GM21737 (cell line): ENCODE results near the gene ZNF48.

ENCODE experiments used
- ATAC-seq: cut with Tn5 transposase; IDR thresholded peaks from one replicate; pipeline ENCODE4 v1.9.1; 2021; ENCODE audit warnings: mild to moderate bottlenecking, moderate library complexity; ENCODE audit not compliant: unreplicated experiment

Gene ZNF48

DNA sequence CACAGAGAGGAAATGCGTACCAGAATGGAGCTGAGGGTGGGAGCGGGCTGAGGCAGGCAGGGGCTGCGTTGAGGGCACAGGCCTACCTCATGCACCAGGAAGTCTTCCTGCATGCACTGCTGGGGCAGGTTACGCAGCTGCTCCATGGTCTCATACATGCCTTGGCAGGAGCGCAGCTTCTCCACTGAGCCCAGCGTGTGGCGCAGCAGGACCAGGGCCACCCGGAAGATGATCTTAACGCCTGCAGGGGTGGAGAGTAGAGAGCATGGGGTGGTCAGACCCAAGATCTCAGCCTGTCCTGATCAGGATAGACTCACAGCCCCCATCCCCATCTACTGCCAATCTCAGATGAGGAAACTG is 36.7 kb upstream of the ZNF48 start:
- no peak for ATAC-seq

DNA sequence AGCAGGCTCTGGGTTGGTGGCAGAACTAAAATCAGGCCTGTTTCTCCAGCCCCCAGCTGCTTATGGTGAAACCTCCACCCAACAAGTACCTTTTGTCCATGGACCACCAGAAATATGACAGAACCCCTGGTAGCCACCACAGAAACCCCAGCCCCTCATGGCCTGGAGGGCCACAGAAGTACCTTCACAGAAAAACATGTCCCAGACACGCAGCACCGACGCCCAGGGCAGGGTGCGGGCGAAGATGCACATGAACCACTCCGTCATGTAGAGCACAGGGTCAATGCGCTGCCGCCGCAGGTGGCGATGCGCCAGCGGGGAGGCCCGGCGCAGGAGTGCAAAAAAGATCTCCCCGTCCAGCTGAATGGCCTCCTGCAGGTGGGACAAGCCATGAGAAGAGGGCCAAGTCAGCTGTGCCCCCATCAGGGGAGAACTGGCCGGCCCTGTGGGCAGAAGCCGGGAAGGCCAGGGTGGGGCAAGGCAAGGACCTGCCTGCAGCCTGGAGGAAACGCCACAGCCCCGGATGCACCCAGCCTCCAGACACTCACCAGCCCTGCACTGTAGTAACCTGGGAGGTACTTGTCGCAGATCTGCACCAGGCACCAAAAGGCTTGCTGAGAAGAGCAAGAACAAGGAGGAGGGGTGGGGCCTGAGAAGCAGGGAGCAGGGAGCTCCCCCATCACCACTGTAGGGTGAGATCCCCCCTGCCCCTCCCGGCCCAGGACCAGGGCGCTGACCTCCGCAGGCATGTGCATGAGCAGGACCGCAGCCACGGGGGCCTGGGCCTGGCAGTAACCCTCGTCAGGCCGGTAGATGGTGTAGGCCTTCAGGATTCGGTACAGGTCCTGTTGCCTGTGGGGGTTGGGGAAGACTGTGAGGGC is 36.0 kb upstream of the ZNF48 start:
- no peak for ATAC-seq

DNA sequence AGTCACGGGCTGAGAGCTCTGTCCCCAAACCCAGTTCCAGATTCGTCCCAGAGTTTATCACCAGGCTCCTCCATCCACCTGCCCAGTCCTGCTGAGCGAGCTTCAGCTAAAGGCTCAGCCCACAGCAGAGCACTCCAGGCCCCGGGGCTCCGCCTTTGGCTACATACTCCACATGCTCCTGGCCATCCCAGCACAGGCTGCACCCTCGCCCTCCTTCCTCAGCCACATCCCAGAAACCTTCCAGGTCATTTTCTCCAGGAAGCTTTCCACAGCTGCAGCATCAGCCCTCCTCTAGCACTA is 35.4 kb upstream of the ZNF48 start:
- no peak for ATAC-seq

DNA sequence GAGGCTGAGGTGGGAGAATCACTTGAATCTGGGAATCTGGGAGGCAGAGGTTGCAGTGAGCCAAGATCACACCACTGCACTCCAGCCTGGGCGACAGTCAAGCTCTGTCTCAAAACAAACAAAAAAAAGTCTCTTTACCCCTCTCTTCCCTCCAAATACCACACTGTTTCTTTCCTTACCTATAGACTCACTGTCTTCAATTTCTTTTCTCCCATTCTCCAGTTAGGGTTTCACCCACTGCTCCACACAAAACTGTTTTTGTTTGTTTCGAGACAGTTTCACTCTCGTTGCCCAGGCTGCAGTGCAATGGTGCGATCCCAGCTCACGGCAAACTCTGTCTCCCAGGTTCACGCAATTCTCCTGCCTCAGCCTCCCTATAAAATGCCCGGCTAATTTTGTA is 34.0 kb upstream of the ZNF48 start:
- ATAC-seq = no peak

DNA sequence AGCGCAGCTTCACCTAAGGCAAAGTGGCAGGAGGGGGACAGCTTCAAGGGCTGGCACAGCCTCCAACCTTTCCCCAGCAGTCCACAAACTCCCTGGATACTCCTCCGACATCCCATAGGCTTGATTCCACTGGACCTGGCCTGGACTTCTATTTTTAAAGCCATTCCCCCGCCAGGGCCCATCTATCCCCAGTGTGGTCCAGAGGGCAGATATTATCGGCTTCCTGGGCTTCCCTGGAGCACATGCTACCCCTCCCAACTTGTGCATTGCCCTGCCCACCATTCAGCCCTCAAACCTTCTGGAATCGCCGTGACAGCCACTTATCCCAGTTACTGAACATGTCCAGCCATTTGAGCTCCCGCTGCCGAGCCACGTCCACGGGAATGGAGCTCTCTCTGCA is 30.0 kb upstream of the ZNF48 start:
- no peak for ATAC-seq

DNA sequence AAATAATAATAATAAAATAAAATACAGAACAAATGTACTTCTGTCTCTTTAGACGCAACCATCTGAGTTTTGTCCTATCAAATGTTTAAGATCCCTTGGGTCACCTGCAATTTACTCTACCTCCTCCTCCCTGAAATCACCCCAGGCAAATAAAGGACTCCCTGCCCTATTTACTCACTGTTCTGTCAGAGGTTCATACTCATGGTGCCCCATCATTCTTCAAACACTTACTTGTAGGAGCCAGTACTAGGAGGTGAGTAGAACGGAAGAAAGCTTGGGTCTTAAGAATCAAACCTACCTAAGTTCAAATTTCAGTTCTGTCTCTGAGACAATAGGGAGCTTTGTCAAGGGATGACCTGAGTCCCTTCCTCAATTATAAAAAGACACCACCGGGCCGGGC is 28.7 kb upstream of the ZNF48 start:
- no peak for ATAC-seq

DNA sequence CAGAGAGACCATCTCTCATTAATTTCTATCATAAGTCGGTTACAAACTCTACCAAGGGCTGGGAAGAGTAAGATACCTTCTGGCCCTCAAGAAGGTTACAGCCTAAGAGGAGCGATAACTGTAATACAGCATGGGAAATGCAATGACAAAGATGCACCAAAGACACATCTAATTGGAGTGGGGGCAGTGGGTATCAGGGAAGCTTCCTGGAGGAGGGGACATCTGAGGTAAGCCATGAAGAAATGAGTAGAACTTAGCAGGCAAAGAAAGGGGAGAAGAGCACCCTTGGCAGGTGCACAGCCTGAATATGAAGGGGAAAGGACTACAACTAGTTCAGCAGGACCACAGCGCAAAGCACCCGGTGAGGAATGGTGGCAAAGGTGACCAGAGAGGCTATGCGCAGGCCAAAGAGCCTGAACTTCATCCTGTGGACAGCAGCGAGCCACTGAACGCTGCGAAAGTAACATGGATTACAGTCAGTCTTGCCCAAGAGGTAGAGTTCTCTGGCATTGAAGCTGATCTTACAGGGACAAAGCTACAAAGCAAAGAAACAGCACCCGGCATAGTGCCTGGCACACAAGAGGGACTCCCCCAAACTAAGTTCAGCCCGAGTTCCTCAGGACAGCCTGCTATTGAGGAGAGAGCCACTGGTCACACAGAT is 27.7 kb upstream of the ZNF48 start:
- no peak for ATAC-seq

DNA sequence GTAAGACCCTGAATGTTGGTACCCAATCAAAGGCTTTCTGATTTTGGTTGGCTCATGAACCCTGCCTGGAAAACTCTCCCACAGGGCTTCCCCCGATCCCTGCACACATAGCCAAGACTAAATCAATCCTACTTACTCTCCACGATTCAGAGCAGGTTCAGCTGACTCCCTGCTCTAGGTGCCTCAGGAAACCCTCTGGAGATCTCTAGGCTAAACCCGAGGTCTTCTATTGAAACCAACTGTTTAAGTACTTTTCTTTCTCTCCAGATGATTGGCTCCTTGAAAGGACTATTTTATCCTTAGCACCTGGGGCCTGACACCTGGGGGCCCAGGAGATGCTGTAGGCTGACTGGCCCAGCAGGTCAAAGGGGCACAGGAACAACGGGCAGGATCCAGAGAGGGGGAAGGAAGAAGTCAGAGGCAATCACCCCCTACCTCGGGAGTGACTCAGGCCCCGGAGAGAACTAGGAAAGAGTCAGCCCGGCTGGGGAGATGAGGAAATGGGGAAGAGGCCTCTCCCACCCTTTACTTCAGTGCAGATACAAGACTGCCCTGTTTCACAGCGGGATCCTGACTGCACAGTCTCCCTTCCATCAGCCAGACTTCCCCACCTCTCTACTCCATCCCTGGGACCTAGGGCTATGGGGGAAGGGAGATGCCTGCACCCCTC is 27.0 kb upstream of the ZNF48 start:
- no peak for ATAC-seq

DNA sequence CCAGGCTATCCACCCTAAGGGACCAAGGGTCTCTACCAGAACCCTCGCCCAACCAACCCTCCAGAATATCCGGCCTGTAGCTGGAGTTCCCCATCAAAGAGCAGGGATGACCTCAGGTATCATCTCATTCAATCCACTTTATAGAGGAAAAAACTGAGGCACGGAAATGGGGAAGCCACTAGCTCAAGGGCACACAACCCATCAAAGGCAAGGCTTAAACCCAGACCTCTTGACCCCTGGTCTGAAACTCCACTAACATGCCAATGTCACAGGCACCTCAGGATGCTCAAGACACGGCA is 26.5 kb upstream of the ZNF48 start:
- ATAC-seq = no peak

DNA sequence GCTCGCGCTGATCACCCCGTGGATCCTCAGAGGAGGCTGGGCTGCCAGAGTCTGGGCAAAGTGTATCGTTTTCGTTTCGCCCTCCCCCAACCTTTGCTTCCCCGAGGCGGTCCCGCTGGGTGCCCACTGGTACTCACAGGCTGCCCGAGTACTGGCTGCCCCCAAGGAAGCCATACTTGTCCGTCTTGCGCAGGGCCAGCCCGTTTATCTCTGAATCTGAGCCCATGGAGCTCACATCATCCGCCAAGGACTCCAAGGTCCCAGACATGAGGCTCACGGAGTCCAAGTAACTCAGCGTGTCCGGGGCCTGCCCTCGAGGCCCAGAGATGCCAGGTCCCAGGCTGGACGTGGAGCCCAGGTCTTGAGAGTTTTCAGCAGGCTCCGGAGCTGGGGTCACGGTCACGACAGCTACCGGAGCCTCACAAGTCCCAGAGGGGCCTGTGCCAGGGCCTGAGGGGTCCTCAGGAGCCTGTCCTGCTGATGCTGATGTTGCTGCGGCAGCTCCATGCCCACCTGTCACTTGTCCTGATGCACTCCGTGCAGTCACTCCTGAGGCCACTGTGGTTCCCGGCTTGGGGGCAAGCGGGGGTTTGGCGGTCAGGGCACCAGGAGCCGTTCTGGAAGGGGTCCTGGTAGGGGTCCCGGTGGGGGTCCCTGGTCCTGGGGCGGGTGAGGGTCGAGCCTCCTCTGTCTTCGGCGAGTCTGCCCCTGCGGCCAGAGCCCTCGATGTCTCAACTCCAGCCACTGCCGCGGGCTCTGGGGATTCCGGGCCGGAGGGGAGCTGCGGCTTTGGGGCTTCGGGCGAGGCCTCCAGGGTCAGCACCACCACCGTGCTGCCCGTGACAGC is 25.9 kb upstream of the ZNF48 start:
- no peak for ATAC-seq

DNA sequence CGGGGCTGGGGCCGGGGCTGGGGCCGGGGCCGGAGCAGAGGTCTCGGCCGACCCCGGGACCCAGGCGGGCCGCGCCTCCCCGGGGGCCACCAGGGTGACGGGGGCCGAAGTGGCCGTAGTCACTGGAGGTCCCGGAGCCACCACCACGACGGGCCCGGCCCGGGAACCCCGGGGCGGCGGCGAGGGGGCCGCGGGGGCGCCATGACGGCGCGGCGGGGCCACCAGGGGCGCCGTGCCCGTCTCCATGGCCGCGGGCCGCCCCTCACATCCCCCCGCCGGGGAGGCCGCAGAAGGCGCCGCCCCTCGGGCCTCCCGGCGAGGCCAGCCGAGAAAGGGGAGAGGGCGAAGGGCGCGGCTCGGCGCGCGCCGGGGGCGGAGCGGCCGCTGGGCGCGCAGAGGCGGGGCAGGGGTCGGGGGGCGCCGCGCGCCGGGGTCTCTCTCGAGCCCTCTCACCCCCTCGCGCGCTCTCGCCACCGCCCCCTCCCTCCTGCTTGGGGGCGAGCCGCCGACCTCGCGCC is 25.2 kb upstream of the ZNF48 start:
- ATAC-seq = peak; percentile 12

DNA sequence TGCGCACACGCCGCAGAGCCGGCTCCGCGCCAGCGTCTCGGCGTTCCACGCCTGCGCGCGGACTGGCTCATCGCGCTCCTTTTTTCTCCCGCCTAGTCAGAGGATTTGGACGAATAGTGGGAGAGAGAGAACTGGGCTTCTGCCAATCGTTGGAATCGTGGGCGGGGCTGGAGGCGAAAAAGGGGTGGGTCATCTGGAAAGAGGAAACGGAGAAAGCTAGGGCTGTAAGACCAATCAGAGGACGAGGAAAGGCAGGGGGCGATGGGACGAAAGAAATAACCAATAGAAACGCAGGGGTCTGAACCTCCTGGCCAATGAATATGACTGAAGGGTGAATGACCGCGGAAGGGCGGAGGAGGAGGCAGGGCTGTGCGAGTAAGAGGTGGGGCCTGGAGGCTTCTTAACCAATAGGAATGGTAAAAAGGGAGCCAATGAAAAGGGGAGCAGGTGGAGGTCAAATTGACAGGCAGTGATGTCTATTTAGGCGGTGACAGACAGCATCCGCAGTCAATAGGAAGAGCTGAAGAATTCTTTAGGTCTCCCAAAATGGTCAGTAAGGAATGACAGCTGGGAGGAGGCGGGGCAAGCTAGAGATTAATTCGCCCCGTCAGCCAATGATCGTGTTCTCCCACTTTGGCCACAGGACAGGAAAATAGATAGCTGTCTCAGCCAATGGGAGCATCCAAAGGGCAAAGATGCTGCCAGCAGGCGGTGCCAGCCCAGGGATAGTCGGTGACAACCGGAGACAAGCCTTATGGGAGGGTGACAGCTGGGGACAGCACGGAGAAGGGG is 24.6 kb upstream of the ZNF48 start, which contains the start of gene TBC1D10B:
Gene TBC1D10B, minus strand, starts transcription at position 39 of the 792 bp plus-strand sequence. CDS start 311 bp downstream, outside the sequence.
- ATAC-seq = peak; percentile 62

DNA sequence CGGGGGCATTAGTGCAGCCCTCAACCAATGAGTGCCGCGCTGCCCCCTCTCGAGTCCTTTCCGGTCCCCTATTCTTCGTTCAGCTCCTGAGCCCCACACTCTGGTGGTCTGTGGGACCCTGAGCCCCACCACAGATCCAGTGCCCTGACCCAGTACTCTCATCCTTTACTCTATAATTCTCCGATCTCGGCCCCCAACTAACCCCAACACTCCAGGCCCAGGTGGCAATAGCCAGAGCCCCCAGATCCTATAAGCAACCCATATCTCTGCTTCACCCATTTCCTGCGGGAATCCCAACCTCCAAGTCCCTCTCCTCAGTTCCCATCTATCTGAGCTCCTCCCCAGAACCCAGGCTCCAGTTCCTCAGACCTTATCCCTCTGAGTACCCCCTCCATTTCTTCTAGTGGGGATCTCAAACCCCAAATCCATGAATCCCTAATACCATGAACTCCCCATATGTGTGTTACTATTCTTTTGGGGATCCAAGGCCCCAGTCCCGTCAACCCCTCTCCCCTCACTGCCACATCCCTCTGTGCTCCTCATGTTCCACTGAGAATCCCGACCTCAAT is 23.9 kb upstream of the ZNF48 start:
- ATAC-seq = no peak

DNA sequence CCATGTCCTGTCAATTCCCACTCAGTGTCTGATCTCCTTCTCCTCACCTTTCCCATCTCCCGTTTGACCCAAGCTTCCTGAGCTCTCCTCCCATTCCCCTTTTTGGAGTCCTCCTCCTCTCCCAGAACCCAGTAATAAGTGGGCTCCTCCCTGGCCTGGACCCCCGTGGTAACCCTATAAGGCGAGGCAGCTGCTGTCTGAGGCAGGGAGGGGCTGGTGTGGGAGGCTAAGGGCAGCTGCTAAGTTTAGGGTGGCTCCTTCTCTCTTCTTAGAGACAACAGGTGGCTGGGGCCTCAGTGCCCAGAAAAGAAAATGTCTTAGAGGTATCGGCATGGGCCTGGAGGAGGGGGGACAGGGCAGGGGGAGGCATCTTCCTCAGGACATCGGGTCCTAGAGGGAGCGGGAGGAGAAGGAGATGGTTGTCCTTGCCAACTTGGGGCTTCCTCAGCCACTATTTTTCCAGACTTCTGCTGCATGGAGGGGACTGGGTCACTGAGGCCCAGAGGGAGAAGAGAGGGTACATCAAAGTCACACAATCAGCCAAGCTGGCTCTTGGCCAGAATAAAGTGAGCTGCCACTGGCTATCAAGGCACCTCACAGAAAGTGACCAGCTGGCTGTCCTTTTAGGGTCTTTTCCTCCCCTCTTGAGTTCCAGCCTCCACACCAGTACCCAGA is 23.0 kb upstream of the ZNF48 start:
- no peak for ATAC-seq

DNA sequence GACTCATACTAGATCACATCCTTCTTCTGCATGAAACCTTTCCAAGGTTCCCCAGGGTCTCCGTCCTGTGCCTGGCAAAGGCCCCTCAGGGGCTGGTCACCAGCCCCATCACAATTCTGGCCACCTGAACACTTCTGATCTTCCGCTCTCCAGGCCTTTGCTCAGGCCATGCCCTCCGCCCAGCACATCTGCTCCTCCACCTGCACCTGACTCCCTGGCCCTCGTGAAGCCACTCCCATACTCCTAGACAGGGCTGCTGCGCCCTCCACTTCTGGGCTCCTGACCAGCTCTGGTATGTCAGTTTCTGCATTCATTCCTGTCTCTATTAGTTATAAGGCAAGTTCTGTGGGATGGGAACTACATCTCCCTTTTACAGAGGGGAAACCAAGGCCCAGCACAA is 22.5 kb upstream of the ZNF48 start:
- no peak for ATAC-seq

DNA sequence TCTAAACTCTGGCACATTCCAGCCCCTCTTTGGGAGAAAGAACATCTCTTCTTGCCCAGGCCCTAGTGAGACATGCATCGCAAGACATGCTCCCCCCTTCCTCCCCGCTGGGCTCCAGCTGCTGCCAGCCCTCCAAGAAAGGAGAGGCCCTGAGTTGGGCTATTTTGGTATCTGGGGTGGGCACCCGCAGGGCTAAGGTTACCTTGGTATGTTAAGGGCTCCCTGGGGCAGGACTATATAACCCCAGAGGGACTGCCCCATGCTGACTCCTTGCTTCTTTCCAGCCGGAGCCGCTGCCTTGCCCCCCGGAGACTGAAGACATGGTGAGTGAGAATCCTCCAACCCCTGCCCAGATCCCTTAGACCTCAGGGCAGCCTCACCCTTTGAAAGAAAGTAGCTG is 20.7 kb upstream of the ZNF48 start, which contains the start of gene MYL11:
Gene MYL11, plus strand, starts transcription at position 265 of the 400 bp plus-strand sequence. Its CDS starts 56 bp downstream, at position 321.
- no peak for ATAC-seq

DNA sequence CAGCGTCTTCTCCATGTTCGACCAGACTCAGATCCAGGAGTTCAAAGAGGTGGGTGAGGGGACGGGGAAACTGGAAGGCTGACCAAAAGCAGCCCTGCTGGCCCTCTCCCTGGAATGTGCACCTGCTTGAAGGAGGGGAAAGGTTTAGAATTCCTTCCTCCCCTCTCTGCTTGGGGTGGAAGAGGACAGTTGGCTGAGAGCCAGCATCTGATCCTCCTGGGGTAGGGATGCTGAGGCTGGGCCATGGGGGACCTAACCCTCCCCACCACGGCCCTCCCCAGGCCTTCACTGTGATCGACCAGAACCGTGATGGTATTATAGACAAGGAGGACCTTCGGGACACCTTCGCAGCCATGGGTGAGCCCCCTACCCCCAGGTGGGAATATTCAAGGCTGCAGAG is 19.4 kb upstream of the ZNF48 start:
- no peak for ATAC-seq

DNA sequence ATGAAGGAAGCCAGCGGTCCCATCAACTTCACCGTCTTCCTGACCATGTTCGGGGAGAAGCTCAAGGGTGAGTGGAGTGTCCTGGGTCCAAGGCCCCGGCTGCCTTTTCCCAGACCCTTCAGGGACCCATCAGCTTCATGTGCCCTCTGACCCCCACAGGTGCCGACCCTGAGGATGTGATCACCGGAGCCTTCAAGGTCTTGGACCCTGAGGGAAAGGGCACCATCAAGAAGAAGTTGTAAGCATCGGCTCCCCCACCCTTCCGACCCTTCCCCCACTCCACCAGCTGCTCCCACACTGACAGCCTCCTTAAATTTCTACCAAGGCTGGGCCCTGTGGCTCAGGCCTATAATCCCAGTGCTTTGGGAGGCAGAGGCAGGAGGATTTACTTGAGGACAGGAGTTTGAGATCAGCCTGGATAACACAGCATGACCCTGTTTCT is 18.7 kb upstream of the ZNF48 start:
- no peak for ATAC-seq
